Suprapubic skin (tissue), 4 donors: Measurements from ENCODE around the gene ATP6V0D1. TPM values are rescaled to one million over a fixed set of nuclear protein-coding genes. Genes with fewer than 3 reads are reported as not detected.

Experiments
- DNase-seq, 2 donors: peaks; one replicate each; pipeline ENCODE4 v3.0.0-alpha.2; 2019; ENCODE audit warnings: low spot score in 2 of 2
- H3K27ac ChIP-seq: fragments of 200-600 bp; sonication (generic); one replicate; pipeline ENCODE4 v1.5.1; 2019
- H3K27me3 ChIP-seq: fragments of 200-600 bp; sonication (generic); one replicate; pipeline ENCODE4 v1.5.1; 2019
- H3K36me3 ChIP-seq: fragments of 200-600 bp; sonication (generic); one replicate; pipeline ENCODE4 v1.5.1; 2019
- H3K4me1 ChIP-seq: fragments of 200-600 bp; sonication (generic); one replicate; pipeline ENCODE4 v1.5.1; 2019
- H3K4me3 ChIP-seq: fragments of 200-600 bp; sonication (generic); one replicate; pipeline ENCODE4 v1.5.1; 2019; ENCODE audit warnings: mild to moderate bottlenecking
- H3K9me3 ChIP-seq: fragments of 200-600 bp; sonication (generic); one replicate; pipeline ENCODE4 v1.5.1; 2019
- EP300 ChIP-seq: sonication (generic); formaldehyde crosslinking; IDR thresholded peaks from one replicate; pipeline ENCODE4 v1.6.1; 2017; ENCODE audit warnings: antibody characterized with exemption
- POLR2A ChIP-seq, 2 donors: fragments of 450-650 bp; IDR thresholded peaks; one replicate each; pipeline ENCODE4 v1.6.1; 2017; ENCODE audit warnings: antibody characterized with exemption in 2 of 2, mild to moderate bottlenecking in 2 of 2, moderate library complexity in 2 of 2
- POLR2AphosphoS5 ChIP-seq, 3 donors: sonication (generic); formaldehyde crosslinking; IDR thresholded peaks; one replicate each; pipeline ENCODE4 v1.6.1; 2017; ENCODE audit warnings: antibody characterized with exemption in 3 of 3
- WGBS: methylation state at CpG from one replicate; pipeline ENCODE4 v1.1.5; 2018; 5-methylcytosine and 5-hydroxymethylcytosine counted together
- total RNA-seq, 4 donors: library from RNA; depleted of rRNA; stranded (reverse); fragments of >200 nt; gene quantifications; one replicate each; pipeline ENCODE4 v1.1.0, GENCODE V29; 2016
- TF ChIP-seq, protein P1 (sequence below), 2 donors: fragments of 200-600 bp in 1 of 2; fragments of 450-650 bp in 1 of 2; sonication (generic) in 1 of 2; IDR thresholded peaks; one replicate each; pipeline ENCODE4 v1.5.1; 2016 to 2019; ENCODE audit warnings: antibody characterized with exemption in 2 of 2, mild to moderate bottlenecking in 1 of 2, moderate library complexity in 1 of 2

ATP6V0D1 gene
- 100 to 1,000 TPM in 3 of 4 donors, 10 to 100 TPM in 1; 90.0 to 134 (median 110) TPM for total RNA-seq

GRCh38 chr16:67480833-67481560 is at the start of gene ATP6V0D1:
ATP6V0D1 (minus strand) TSS chr16:67481157; CDS start chr16:67481086, 71 bp downstream.
- TF ChIP-seq EP300 (no peak), POLR2AphosphoS5 (IDR thresholded peaks at IDR 0.05) (peak; percentile 78 to 98 (median 95)), POLR2A (IDR thresholded peaks at IDR 0.05) (peak in 1 of 2 donors; percentile 93)
- TF ChIP-seq, protein P1, sequence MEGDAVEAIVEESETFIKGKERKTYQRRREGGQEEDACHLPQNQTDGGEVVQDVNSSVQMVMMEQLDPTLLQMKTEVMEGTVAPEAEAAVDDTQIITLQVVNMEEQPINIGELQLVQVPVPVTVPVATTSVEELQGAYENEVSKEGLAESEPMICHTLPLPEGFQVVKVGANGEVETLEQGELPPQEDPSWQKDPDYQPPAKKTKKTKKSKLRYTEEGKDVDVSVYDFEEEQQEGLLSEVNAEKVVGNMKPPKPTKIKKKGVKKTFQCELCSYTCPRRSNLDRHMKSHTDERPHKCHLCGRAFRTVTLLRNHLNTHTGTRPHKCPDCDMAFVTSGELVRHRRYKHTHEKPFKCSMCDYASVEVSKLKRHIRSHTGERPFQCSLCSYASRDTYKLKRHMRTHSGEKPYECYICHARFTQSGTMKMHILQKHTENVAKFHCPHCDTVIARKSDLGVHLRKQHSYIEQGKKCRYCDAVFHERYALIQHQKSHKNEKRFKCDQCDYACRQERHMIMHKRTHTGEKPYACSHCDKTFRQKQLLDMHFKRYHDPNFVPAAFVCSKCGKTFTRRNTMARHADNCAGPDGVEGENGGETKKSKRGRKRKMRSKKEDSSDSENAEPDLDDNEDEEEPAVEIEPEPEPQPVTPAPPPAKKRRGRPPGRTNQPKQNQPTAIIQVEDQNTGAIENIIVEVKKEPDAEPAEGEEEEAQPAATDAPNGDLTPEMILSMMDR (IDR thresholded peaks at IDR 0.05), result peak; percentile 81 to 91
- Histone ChIP-seq H3K27me3 (no peaks in the 10 kb centered on the region), H3K36me3 (peaks cover 11% of the 10 kb centered on the region), H3K4me3 (peak within 1 kb of the TSS; percentile 73), H3K9me3 (no peaks in the 10 kb centered on the region), H3K27ac (peak within 1 kb of the TSS; percentile 90), H3K4me1 (peaks cover 59% of the 10 kb centered on the region)
- peak; percentile 98 to 99 for DNase-seq
- WGBS, result 0% methylated on average over 11 of the region's 57 CpGs

DNA sequence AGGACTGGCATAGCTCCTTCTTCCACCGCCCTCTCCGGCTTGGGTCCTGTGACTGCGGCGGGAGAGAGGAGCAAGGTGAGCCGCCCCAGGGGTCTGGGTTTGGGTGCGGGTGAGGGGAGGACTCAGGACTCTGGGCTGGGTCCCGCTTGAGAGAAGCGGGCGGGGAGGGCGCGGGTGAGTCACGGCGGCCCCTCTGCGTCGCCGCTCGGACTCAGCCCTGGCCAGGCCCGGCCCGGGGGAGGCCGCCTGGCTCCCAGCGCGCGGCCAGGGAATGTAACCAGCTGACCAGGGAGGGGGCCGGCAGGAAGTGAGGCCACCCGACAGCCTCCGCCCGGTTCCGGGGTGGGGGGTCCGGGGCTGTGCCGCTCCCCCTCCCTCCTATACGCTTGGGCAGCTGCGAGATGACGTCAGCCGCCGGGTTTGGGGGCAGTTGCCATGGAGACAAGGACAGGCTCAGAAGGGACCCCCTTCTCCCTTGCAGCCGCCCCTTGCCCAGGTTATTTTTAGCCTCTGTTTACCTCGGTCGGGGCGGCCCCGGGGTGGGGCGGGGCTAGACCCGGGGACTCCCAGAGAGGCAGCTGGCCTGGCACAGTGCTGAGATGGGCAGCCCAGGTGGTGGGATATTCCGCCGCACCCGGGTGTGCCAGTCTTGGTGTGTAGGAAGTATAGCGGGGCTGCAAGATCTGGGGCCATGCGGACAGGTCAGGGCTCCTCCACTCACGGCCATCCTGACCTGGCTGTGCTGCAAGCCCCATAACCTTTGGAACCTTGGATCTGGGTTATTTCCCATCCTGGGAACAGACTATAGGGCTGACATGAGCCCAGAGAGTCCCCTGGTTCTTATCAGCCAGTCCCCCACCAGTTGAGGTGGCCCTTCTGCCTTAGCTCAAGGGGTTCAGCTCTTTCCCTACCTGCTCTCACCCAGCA is 49.3 kb upstream of the ATP6V0D1 start:
- WGBS, result 0% methylated on average over 2 of the region's 48 CpGs
- H3K27ac ChIP-seq, result peak overlapping the region; percentile 78
- H3K4me1 ChIP-seq, result peaks cover 55% of the 10 kb centered on the region
- H3K27me3 ChIP-seq, result no peaks in the 10 kb centered on the region
- no peaks in the 10 kb centered on the region for H3K36me3 ChIP-seq
- H3K4me3 ChIP-seq, result peak overlapping the region; percentile 87
- TF ChIP-seq POLR2A (IDR thresholded peaks at IDR 0.05) (peak in 1 of 2 donors; percentile 25), EP300 (no peak)
- no peaks in the 10 kb centered on the region for H3K9me3 ChIP-seq
- DNase-seq, result peak; percentile 85 to 89

DNA sequence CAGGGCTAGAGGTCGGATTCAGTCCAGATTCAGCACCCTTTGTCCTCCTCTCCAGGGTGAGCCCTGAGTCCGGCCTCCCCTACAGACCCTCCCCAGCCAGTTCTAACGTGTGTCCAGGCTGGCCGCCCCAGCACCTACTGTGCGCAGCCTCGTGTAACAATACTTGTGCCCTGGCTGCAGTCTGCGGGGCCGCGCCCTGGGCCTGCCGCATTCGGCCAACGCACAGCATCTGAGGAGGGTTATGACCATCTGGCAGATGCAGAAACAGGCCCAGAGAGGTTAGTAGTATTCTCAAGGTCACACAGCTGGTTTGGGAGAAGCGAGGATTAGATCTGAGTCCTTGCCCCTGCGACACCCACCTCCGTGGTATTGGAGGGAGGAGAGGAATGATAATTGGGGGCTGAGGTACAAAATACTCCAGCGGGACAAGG is 48.6 kb upstream of the ATP6V0D1 start:
- no peak for DNase-seq

GRCh38 chr16:67528870-67529581 is 48.1 kb upstream of the ATP6V0D1 start:
- Histone ChIP-seq H3K36me3 (no peaks in the 10 kb centered on the region), H3K27me3 (no peaks in the 10 kb centered on the region), H3K4me1 (peaks cover 47% of the 10 kb centered on the region), H3K27ac (peak overlapping the region; percentile 78), H3K4me3 (peak overlapping the region; percentile 87), H3K9me3 (no peaks in the 10 kb centered on the region)
- peak in 1 of 2 donors; percentile 80 for DNase-seq
- TF ChIP-seq POLR2A (IDR thresholded peaks at IDR 0.05) (no peak), EP300 (no peak), POLR2AphosphoS5 (IDR thresholded peaks at IDR 0.05) (no peak)
- TF ChIP-seq, protein P1 (IDR thresholded peaks at IDR 0.05), result no peak
- WGBS, result 0% methylated on average over 4 of the region's 65 CpGs

More for the DNA sequence above, 48.6 kb upstream of the ATP6V0D1 start:
- TF ChIP-seq, protein P1 (IDR thresholded peaks at IDR 0.05), result no peak
- TF ChIP-seq POLR2A (IDR thresholded peaks at IDR 0.05), result no peak
- TF ChIP-seq POLR2AphosphoS5 (IDR thresholded peaks at IDR 0.05), result no peak
- TF ChIP-seq EP300, result no peak
- Histone ChIP-seq H3K36me3 (no peaks in the 10 kb centered on the region), H3K9me3 (no peaks in the 10 kb centered on the region), H3K27ac (peak overlapping the region; percentile 78), H3K4me3 (peak overlapping the region; percentile 87), H3K4me1 (peaks cover 52% of the 10 kb centered on the region), H3K27me3 (no peaks in the 10 kb centered on the region)
- WGBS, result 4% methylated on average over 13 of the region's 16 CpGs

DNA sequence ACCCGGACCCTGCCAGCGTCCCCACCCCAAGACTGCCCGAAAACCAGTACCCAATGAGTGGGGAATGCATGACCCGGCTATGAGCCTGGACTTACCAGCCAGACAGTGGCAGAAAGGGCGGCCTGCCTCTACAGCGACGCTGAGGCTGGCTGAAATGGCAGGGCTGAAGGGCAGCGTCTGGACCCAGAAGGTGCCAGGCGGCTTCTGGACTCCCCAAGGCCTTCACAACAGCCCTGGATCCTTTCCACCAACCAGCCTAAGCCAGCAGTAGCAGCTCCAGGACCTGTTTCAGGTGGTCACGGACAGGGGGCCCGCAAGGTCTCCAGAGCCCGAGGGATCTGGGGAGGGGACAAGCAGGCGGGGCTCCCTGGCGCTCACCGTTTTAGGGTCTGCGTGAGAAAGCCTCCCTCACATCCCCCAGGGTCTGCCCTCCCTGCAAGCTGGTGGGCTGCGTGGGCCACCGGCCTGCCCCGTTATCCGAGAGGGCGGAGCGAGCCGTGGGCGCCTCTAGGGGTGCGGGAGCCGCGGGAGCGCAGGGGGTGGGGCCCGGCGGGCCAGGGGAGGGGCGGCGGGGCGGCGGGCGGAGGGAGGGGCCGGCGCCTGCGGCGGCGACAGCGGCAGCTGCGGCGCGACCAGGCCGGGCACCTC is 47.4 kb upstream of the ATP6V0D1 start, which contains the start of gene RIPOR1:
Gene RIPOR1, plus strand, starts transcription at position 608 of the 648 bp plus-strand sequence. CDS start 9,618 bp downstream, outside the sequence.
- TF ChIP-seq POLR2AphosphoS5 (IDR thresholded peaks at IDR 0.05), result no peak
- Histone ChIP-seq H3K9me3 (no peaks in the 10 kb centered on the region), H3K36me3 (no peaks in the 10 kb centered on the region), H3K4me3 (peak within 1 kb of the TSS; percentile 87), H3K27ac (peak within 1 kb of the TSS; percentile 78), H3K4me1 (peaks cover 47% of the 10 kb centered on the region), H3K27me3 (no peaks in the 10 kb centered on the region)
- peak in 1 of 2 donors; percentile 76 for DNase-seq
- WGBS, result no CpG with 5 or more reads among the region's 45 CpGs
